Endothelial cell of umbilical vein (primary cell): ENCODE results near the gene SLC39A3. TPM values are rescaled to one million over a fixed set of nuclear protein-coding genes. Genes with fewer than 3 reads are reported as not detected.

Source experiments
- BruUV-seq: library from RNA; stranded (reverse); fragments of 400-500 nt; replicated peaks from 2 replicates; lab custom pipeline; 2021; lab: Mats Ljungman, UMichigan
- CTCF ChIA-PET: fragments of 300-600, 350-600 bp; sonication (Branson Sonifier 250); formaldehyde crosslinking; loops from one replicate; lab custom pipeline; 2021; ENCODE audit warnings: antibody characterized with exemption, inconsistent platforms; lab: Charles Lee
- POLR2A ChIA-PET: fragments of 300-600, 350-600 bp; sonication (Branson Sonifier 250); formaldehyde crosslinking; loops from one replicate; lab custom pipeline; 2021; ENCODE audit warnings: antibody characterized with exemption, inconsistent platforms; lab: Charles Lee
- DNase-seq: peaks from one replicate; pipeline ENCODE4 v3.0.0-alpha.2; 2011; ENCODE audit warnings: low read depth, low spot score
- FAIRE-seq: peaks from 2 replicates; lab custom pipeline; 2011; peaks lifted over from hg19 to GRCh38; lab: Jason Lieb, UNC
- H2AFZ ChIP-seq: 2 replicates; pipeline ENCODE4 v1.6.0; 2012; ENCODE audit warnings: low read depth, low read length, control low read depth, inconsistent platforms
- H3K27ac ChIP-seq: 2 replicates; pipeline ENCODE4 v1.5.1; 2011; ENCODE audit warnings: low read depth, mild to moderate bottlenecking, control low read depth, low read length, moderate library complexity; ENCODE audit not compliant: insufficient read depth
- H3K27me3 ChIP-seq, 2 experiments: 2 replicates each; pipeline versions ENCODE4 v1.6.0 to v1.6.1; 2011; ENCODE audit warnings: low read length in 2 of 2, mixed read lengths in 1 of 2; ENCODE audit not compliant: control insufficient read depth in 2 of 2, insufficient read depth in 2 of 2
- H3K36me3 ChIP-seq, 2 experiments: 2 replicates in 1 of 2; 3 replicates in 1 of 2; pipeline ENCODE4 v1.5.1; 2011; ENCODE audit warnings: low read length in 2 of 2, mild to moderate bottlenecking in 1 of 2, moderate library complexity in 1 of 2; ENCODE audit not compliant: control insufficient read depth in 2 of 2, insufficient read depth in 2 of 2; ENCODE audit errors: extremely low read depth in 1 of 2
- H3K4me1 ChIP-seq: 3 replicates; pipeline ENCODE4 v1.5.1; 2011; ENCODE audit warnings: mild to moderate bottlenecking, low read length; ENCODE audit not compliant: control insufficient read depth, insufficient read depth; ENCODE audit errors: extremely low read depth
- H3K4me2 ChIP-seq: 2 replicates; pipeline ENCODE4 v1.6.1; 2011; ENCODE audit warnings: low read length, control low read depth, mixed read lengths; ENCODE audit not compliant: insufficient read depth
- H3K4me3 ChIP-seq, 3 experiments: fragments of 200-600 bp in 1 of 3; sonication (generic), shearing (Covaris generic) in 1 of 3; replicated peaks in 1 of 3; 2 replicates each; pipeline ENCODE4 v1.5.1; 2011 to 2016; ENCODE audit warnings: control low read depth in 3 of 3, low read length in 3 of 3, mild to moderate bottlenecking in 2 of 3, inconsistent platforms in 1 of 3, low read depth in 1 of 3, moderate library complexity in 1 of 3; ENCODE audit not compliant: insufficient read depth in 1 of 3
- H3K79me2 ChIP-seq: 2 replicates; pipeline ENCODE4 v1.6.0; 2012; ENCODE audit warnings: low read length, inconsistent platforms; ENCODE audit not compliant: control insufficient read depth, insufficient read depth
- H3K9ac ChIP-seq: replicated peaks from 2 replicates; pipeline ENCODE3; 2011; ENCODE audit warnings: low read length, control low read depth; ENCODE audit not compliant: insufficient read depth; ENCODE audit errors: extremely low read depth
- H3K9me1 ChIP-seq: replicated peaks from 3 replicates; pipeline ENCODE4 v1.6.0; 2011; ENCODE audit warnings: mild to moderate bottlenecking, low read length; ENCODE audit not compliant: control insufficient read depth, insufficient read depth; ENCODE audit errors: extremely low read depth
- H3K9me3 ChIP-seq: replicated peaks from 2 replicates; pipeline ENCODE4 v1.5.1; 2012; ENCODE audit warnings: low read length, inconsistent platforms; ENCODE audit not compliant: control insufficient read depth, insufficient read depth
- H4K20me1 ChIP-seq: replicated peaks from 2 replicates; pipeline ENCODE3; 2011; ENCODE audit warnings: mild to moderate bottlenecking, low read length; ENCODE audit not compliant: control insufficient read depth, insufficient read depth; ENCODE audit errors: extremely low read depth
- CTCF ChIP-seq, 2 donors: IDR thresholded peaks; 1 replicate in 1 of 2; 2 replicates in 1 of 2; pipeline ENCODE4 v1.5.1; 2011; ENCODE audit warnings: low read length in 2 of 2, mild to moderate bottlenecking in 2 of 2, moderate library complexity in 2 of 2, control low read depth in 1 of 2, inconsistent platforms in 1 of 2, low read depth in 1 of 2; ENCODE audit not compliant: insufficient read depth in 1 of 2; ENCODE audit errors: extremely low read depth in 1 of 2
- EZH2 ChIP-seq: IDR thresholded peaks from 2 replicates; pipeline ENCODE4 v1.6.1; 2012; ENCODE audit warnings: borderline replicate concordance, low read depth, mild to moderate bottlenecking, moderate library complexity, low read length, inconsistent platforms; ENCODE audit not compliant: severe bottlenecking
- FOS ChIP-seq: IDR thresholded peaks from 2 replicates; pipeline ENCODE4 v1.6.1; 2011; ENCODE audit warnings: mild to moderate bottlenecking, low read length, moderate library complexity, borderline replicate concordance; ENCODE audit not compliant: insufficient read depth
- GATA2 ChIP-seq: IDR thresholded peaks from 2 replicates; pipeline ENCODE4 v1.7.0; 2011; ENCODE audit warnings: low read depth, mild to moderate bottlenecking, moderate library complexity, mixed read lengths, low read length; ENCODE audit not compliant: insufficient read length, insufficient read depth
- JUN ChIP-seq: IDR thresholded peaks from 2 replicates; pipeline ENCODE4 v1.6.1; 2011; ENCODE audit warnings: borderline replicate concordance, low read depth; ENCODE audit not compliant: insufficient read length, insufficient read depth
- MAX ChIP-seq: IDR thresholded peaks from 2 replicates; pipeline ENCODE4 v1.6.1; 2011; ENCODE audit not compliant: insufficient read depth, insufficient read length
- MYC ChIP-seq: IDR thresholded peaks from one replicate; pipeline ENCODE4 v1.6.1; 2011; ENCODE audit warnings: mild to moderate bottlenecking, low read depth, low read length
- POLR2A ChIP-seq: IDR thresholded peaks from 2 replicates; pipeline ENCODE4 v1.6.1; 2012; ENCODE audit warnings: low read depth, mild to moderate bottlenecking, control low read depth, low read length
- POLR2AphosphoS5 ChIP-seq: IDR thresholded peaks from 2 replicates; pipeline ENCODE4 v1.6.1; 2012; ENCODE audit warnings: low read depth, mild to moderate bottlenecking, control low read depth, low read length, moderate library complexity; ENCODE audit not compliant: insufficient read depth
- dilution Hi-C: fragments of 300-500 bp; cut with MboI; formaldehyde crosslinking; loops from one replicate; pipeline ENCODE4 v1.15.0; 2019; ENCODE audit warnings: low sequenced_read_pairs; ENCODE audit not compliant: extremely low pct_ligation_motif_present
- intact Hi-C: fragments of 100-400 bp; cut with micrococcal nuclease; formaldehyde crosslinking; loops from one replicate; pipeline ENCODE4 v1.10.0; 2022
- polyA plus RNA-seq, 4 experiments: library from polyadenylated mRNA; depleted of rRNA in 3 of 4; stranded (reverse) in 3 of 4; unstranded in 1 of 4; fragments of >200 nt; gene quantifications; 2 replicates each; pipeline versions ENCODE4 v1.2.1 to v1.2.3, GENCODE V29; 2011 to 2012; ENCODE audit warnings: missing spikeins in 1 of 4
- total RNA-seq: library from RNA; stranded (reverse); gene quantifications from 2 replicates; pipeline ENCODE4 v1.2.3, GENCODE V29; 2021

SLC39A3 gene
- total and polyA plus RNA-seq, 2 donors (not counting 3 experiments of a cell fraction or from before 2014, with no cell fraction given): 28.0 to 43.1 TPM

- ChIA-PET POLR2A (no interaction called here), CTCF (interaction anchor here (0.9 kb wide), 1 partner anchor 9 kb away, joined by 3 read pairs; no protein-coding TSS in a partner anchor)
- H4K20me1 ChIP-seq: no peaks in the 10 kb centered on the region
- H3K4me3 ChIP-seq: no peak overlapping the region
- no peak overlapping the region for H3K9ac ChIP-seq
- H3K27ac ChIP-seq: no peak overlapping the region
- no TSS peak for BruUV-seq
- no peak overlapping the region for H3K4me2 ChIP-seq
- H3K36me3 ChIP-seq: no peaks in the 10 kb centered on the region
- intact Hi-C loops: no loop called here
- dilution Hi-C loops: loop anchor here (10.0 kb wide), 1 partner anchor 64 kb away; no protein-coding TSS in a partner anchor
- H3K79me2 ChIP-seq: no peaks in the 10 kb centered on the region
- FAIRE-seq (no peak), DNase-seq (no peak)
- H3K9me1 ChIP-seq: no peaks in the 10 kb centered on the region
- H3K9me3 ChIP-seq: no peaks in the 10 kb centered on the region
- H2AFZ ChIP-seq: no peak overlapping the region
- TF ChIP-seq POLR2AphosphoS5 (no peak), FOS (no peak), GATA2 (no peak), MYC (no peak), JUN (no peak), CTCF (IDR thresholded peaks at IDR 0.05; ENCODE audit: extremely low read depth in 1 of 2, insufficient read depth in 1 of 2, low read depth in 1 of 2, low read length in 2 of 2) (no peak), EZH2 (no peak), MAX (no peak), POLR2A (no peak)
- peaks cover 10% of the 10 kb centered on the region for H3K4me1 ChIP-seq
- no peaks in the 10 kb centered on the region for H3K27me3 ChIP-seq
Measured at GRCh38 chr19:2690856-2691255, 49.0 kb downstream of the SLC39A3 start.
